ENCODE data around the gene BIRC6.

DNA sequence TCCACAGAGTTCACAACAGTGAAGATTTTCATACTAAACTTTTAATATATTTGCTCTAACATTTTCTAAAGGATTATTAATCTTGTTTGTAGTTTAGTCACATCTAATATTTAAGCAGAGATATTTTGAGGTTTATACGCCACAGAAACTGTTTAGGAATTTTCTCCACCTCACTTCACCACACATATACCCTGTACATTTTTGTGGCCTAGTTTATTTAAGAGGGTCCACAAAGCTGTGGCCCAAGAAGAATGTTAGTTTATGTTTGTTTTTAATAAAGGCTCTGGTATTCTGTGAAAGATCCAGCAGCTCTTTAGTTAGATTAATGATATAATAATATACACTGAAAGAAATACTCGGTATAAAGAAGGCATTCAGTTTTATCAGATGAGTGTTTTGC lies 138.3 kb downstream of the BIRC6 start:
- TF ChIP-seq POLR2AphosphoS5 (IDR thresholded peaks at IDR 0.05; ENCODE audit: low read depth, low read length), result no peak
- TF ChIP-seq SPI1 (IDR thresholded peaks at IDR 0.05; ENCODE audit: low read depth, low read length), result no peak
- TF ChIP-seq POLR2A (IDR thresholded peaks at IDR 0.05; ENCODE audit: low read depth, low read length), result no peak
- no peak for TF ChIP-seq TAF1 (IDR thresholded peaks at IDR 0.05; ENCODE audit: low read depth, low read length)
- no peak for TF ChIP-seq PAX5 (IDR thresholded peaks at IDR 0.05; ENCODE audit: insufficient read depth, low read length, severe bottlenecking)
- no peak for TF ChIP-seq POU2F2 (IDR thresholded peaks at IDR 0.05; ENCODE audit: low read depth, low read length)

Measured in GM12891 (cell line).